ENCODE measurements around the gene DPP10.

DPP10 gene

DNA sequence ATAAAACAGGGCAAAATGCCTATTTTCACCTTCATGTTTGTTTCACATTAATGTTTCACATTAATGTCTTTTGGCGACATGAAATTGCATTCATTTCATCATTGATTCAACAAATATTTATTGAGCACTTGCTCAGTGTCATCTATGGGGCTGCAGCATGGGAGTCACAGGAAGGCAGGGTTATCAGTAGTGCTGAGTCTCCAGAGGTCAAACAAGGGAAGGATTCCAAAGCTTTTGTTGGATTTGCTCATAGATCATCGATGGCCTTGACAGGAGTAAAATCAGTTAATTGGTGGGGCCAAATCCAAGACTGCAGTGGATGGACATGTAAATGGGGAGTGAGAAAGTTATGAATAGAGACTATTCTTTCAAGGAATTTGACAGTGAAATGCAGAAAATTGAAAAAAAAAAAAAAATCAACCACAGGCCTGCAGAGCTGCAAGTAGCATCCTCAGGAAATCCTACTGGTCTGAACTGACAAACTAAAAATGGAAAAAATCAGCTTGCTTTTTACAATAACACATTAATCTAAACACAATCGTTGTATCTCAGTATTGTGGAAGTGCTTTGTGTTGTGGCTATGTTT is 1290.8 kb downstream of the DPP10 start:
- TF ChIP-seq SIN3A (IDR thresholded peaks at IDR 0.05; ENCODE audit: borderline replicate concordance, insufficient read depth, low read length): no peak
- no peak for TF ChIP-seq TAF1 (IDR thresholded peaks at IDR 0.05; ENCODE audit: borderline replicate concordance, insufficient read depth, low read length)
- no peak for TF ChIP-seq POLR2AphosphoS5 (IDR thresholded peaks at IDR 0.05; ENCODE audit: low read depth, low read length)
- no peak for TF ChIP-seq FOXP2 (optimal IDR thresholded peaks at IDR 0.05; ENCODE audit: borderline replicate concordance, extremely low read depth, extremely low read length, insufficient read depth)
- TF ChIP-seq, protein P1, sequence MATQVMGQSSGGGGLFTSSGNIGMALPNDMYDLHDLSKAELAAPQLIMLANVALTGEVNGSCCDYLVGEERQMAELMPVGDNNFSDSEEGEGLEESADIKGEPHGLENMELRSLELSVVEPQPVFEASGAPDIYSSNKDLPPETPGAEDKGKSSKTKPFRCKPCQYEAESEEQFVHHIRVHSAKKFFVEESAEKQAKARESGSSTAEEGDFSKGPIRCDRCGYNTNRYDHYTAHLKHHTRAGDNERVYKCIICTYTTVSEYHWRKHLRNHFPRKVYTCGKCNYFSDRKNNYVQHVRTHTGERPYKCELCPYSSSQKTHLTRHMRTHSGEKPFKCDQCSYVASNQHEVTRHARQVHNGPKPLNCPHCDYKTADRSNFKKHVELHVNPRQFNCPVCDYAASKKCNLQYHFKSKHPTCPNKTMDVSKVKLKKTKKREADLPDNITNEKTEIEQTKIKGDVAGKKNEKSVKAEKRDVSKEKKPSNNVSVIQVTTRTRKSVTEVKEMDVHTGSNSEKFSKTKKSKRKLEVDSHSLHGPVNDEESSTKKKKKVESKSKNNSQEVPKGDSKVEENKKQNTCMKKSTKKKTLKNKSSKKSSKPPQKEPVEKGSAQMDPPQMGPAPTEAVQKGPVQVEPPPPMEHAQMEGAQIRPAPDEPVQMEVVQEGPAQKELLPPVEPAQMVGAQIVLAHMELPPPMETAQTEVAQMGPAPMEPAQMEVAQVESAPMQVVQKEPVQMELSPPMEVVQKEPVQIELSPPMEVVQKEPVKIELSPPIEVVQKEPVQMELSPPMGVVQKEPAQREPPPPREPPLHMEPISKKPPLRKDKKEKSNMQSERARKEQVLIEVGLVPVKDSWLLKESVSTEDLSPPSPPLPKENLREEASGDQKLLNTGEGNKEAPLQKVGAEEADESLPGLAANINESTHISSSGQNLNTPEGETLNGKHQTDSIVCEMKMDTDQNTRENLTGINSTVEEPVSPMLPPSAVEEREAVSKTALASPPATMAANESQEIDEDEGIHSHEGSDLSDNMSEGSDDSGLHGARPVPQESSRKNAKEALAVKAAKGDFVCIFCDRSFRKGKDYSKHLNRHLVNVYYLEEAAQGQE (IDR thresholded peaks at IDR 0.05; ENCODE audit: insufficient read depth in 1 of 2, low read depth in 2 of 2, low read length in 2 of 2): no peak

DNA sequence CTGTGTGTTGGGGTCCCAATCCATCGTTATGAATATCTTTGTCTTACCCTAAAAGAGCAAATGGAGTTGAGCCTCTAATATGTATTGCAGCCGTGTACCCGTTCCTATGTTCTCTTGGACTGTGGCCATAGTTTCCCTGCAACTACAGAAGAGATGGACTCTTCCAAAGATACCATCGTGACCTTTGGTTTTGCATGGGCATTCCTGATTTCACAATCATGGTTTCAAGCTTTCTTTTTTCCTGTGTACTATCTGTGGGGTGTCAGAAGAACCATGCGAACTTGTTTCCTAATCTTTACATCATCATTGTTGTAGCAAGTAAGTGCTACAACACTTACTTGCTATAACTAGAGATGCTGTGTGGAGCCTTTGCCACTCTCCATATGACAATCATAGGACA is 1295.7 kb downstream of the DPP10 start:
- TF ChIP-seq SIN3A (IDR thresholded peaks at IDR 0.05; ENCODE audit: borderline replicate concordance, insufficient read depth, low read length): no peak
- no peak for TF ChIP-seq FOXP2 (optimal IDR thresholded peaks at IDR 0.05; ENCODE audit: borderline replicate concordance, extremely low read depth, extremely low read length, insufficient read depth)
- no peak for TF ChIP-seq POLR2AphosphoS5 (IDR thresholded peaks at IDR 0.05; ENCODE audit: low read depth, low read length)
- TF ChIP-seq, protein P1 (IDR thresholded peaks at IDR 0.05; ENCODE audit: insufficient read depth in 1 of 2, low read depth in 2 of 2, low read length in 2 of 2): no peak
- TF ChIP-seq TAF1 (IDR thresholded peaks at IDR 0.05; ENCODE audit: borderline replicate concordance, insufficient read depth, low read length): no peak

GRCh38 chr2:115739574-115739973 is 1297.1 kb downstream of the DPP10 start:
- TF ChIP-seq SIN3A (IDR thresholded peaks at IDR 0.05; ENCODE audit: borderline replicate concordance, insufficient read depth, low read length) (no peak), TAF1 (IDR thresholded peaks at IDR 0.05; ENCODE audit: borderline replicate concordance, insufficient read depth, low read length) (no peak), FOXP2 (optimal IDR thresholded peaks at IDR 0.05; ENCODE audit: borderline replicate concordance, extremely low read depth, extremely low read length, insufficient read depth) (no peak), POLR2AphosphoS5 (IDR thresholded peaks at IDR 0.05; ENCODE audit: low read depth, low read length) (no peak)
- TF ChIP-seq, protein P1 (IDR thresholded peaks at IDR 0.05; ENCODE audit: insufficient read depth in 1 of 2, low read depth in 2 of 2, low read length in 2 of 2): no peak

GRCh38 chr2:115746151-115746550 is 1303.7 kb downstream of the DPP10 start:
- no peak for TF ChIP-seq FOXP2 (optimal IDR thresholded peaks at IDR 0.05; ENCODE audit: borderline replicate concordance, extremely low read depth, extremely low read length, insufficient read depth)
- no peak for TF ChIP-seq POLR2AphosphoS5 (IDR thresholded peaks at IDR 0.05; ENCODE audit: low read depth, low read length)
- TF ChIP-seq SIN3A (IDR thresholded peaks at IDR 0.05; ENCODE audit: borderline replicate concordance, insufficient read depth, low read length): no peak
- TF ChIP-seq, protein P1 (IDR thresholded peaks at IDR 0.05; ENCODE audit: insufficient read depth in 1 of 2, low read depth in 2 of 2, low read length in 2 of 2): no peak
- no peak for TF ChIP-seq TAF1 (IDR thresholded peaks at IDR 0.05; ENCODE audit: borderline replicate concordance, insufficient read depth, low read length)
